ENCODE results near the gene TMEM196. TPM values are rescaled to one million over a fixed set of nuclear protein-coding genes. Genes with fewer than 3 reads are reported as not detected.

TMEM196 gene
- total and polyA plus RNA-seq, 2 donors from 2014 or later = 0.06 TPM; not detected in 1

GRCh38 chr7:19776981-19777380, 3.6 kb upstream of the TMEM196 start:
- Histone ChIP-seq H3K9me3 (ENCODE audit: control insufficient read depth in 2 of 3, insufficient read depth in 1 of 3, low read length in 3 of 3) (no peaks in the 10 kb centered on the region), H3K27ac (ENCODE audit: low read depth in 2 of 2, low read length in 2 of 2) (no peak overlapping the region), H3K9ac (ENCODE audit: low read length in 3 of 3) (no peak overlapping the region), H3K4me1 (ENCODE audit: control insufficient read depth in 2 of 3, insufficient read depth in 2 of 3, low read depth in 1 of 3, low read length in 3 of 3) (peaks cover 0 to 2% (median 0%) of the 10 kb centered on the region in 3 donors), H3K36me3 (ENCODE audit: control insufficient read depth in 2 of 3, insufficient read depth in 3 of 3, low read length in 3 of 3) (no peaks in the 10 kb centered on the region), H3K4me3 (ENCODE audit: low read length in 3 of 3) (no peak overlapping the region), H3K27me3 (ENCODE audit: control insufficient read depth, insufficient read depth, low read length) (peaks cover 8% of the 10 kb centered on the region)
- DNase-seq (no peak), FAIRE-seq (no peak)
- TF ChIP-seq, protein P1, sequence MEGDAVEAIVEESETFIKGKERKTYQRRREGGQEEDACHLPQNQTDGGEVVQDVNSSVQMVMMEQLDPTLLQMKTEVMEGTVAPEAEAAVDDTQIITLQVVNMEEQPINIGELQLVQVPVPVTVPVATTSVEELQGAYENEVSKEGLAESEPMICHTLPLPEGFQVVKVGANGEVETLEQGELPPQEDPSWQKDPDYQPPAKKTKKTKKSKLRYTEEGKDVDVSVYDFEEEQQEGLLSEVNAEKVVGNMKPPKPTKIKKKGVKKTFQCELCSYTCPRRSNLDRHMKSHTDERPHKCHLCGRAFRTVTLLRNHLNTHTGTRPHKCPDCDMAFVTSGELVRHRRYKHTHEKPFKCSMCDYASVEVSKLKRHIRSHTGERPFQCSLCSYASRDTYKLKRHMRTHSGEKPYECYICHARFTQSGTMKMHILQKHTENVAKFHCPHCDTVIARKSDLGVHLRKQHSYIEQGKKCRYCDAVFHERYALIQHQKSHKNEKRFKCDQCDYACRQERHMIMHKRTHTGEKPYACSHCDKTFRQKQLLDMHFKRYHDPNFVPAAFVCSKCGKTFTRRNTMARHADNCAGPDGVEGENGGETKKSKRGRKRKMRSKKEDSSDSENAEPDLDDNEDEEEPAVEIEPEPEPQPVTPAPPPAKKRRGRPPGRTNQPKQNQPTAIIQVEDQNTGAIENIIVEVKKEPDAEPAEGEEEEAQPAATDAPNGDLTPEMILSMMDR (IDR thresholded peaks at IDR 0.05; ENCODE audit: borderline replicate concordance, extremely low read depth, insufficient read depth) = no peak
- intact Hi-C loops (cut with DNase I) = no loop called here

- intact Hi-C loops (cut with DNase I) = no loop called here
Observed at GRCh38 chr7:19775578-19775977, 2.2 kb upstream of the TMEM196 start.

DNA sequence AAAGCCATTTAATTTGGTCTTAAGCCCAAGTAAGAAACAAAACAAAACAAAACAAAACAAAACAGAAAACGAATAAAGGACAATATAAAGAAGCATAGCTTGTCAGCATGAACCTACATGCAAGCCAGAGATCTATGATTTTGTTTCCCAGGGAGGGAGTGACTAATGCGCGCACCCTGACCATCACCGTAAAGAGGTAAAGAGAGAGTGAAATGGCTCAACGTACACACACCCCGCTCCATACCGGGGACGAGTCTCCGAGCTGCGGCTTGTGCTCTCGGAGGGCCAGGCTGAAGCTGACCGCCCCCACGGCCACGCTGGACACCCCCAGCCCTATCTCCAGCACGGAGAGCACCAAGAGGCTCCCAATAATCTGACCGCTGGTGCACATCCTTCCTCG, 1.1 kb downstream of the TMEM196 start:
- Histone ChIP-seq H3K4me3 (ENCODE audit: low read length in 3 of 3) (peak overlapping the region in 1 of 3 donors; percentile 39), H3K4me1 (ENCODE audit: control insufficient read depth in 2 of 3, insufficient read depth in 2 of 3, low read depth in 1 of 3, low read length in 3 of 3) (peaks cover 0 to 2% (median 0%) of the 10 kb centered on the region in 3 donors), H3K27ac (ENCODE audit: low read depth in 2 of 2, low read length in 2 of 2) (no peak overlapping the region), H3K9me3 (ENCODE audit: control insufficient read depth in 2 of 3, insufficient read depth in 1 of 3, low read length in 3 of 3) (no peaks in the 10 kb centered on the region), H3K9ac (ENCODE audit: low read length in 3 of 3) (no peak overlapping the region), H3K36me3 (ENCODE audit: control insufficient read depth in 2 of 3, insufficient read depth in 3 of 3, low read length in 3 of 3) (no peaks in the 10 kb centered on the region), H3K27me3 (ENCODE audit: control insufficient read depth, insufficient read depth, low read length) (peaks cover 11% of the 10 kb centered on the region)
- FAIRE-seq (no peak), DNase-seq (peak in 1 of 5 donors; percentile 21)
- intact Hi-C loops (cut with DNase I) = no loop called here
- TF ChIP-seq, protein P1 (IDR thresholded peaks at IDR 0.05; ENCODE audit: borderline replicate concordance, extremely low read depth, insufficient read depth) = no peak

More at GRCh38 chr7:19775578-19775977, 2.2 kb upstream of the TMEM196 start:
- Histone ChIP-seq H3K4me3 (ENCODE audit: low read length in 3 of 3) (no peak overlapping the region), H3K9me3 (ENCODE audit: control insufficient read depth in 2 of 3, insufficient read depth in 1 of 3, low read length in 3 of 3) (no peaks in the 10 kb centered on the region), H3K27me3 (ENCODE audit: control insufficient read depth, insufficient read depth, low read length) (peaks cover 11% of the 10 kb centered on the region), H3K9ac (ENCODE audit: low read length in 3 of 3) (no peak overlapping the region), H3K4me1 (ENCODE audit: control insufficient read depth in 2 of 3, insufficient read depth in 2 of 3, low read depth in 1 of 3, low read length in 3 of 3) (peaks cover 0 to 2% (median 0%) of the 10 kb centered on the region in 3 donors), H3K27ac (ENCODE audit: low read depth in 2 of 2, low read length in 2 of 2) (no peak overlapping the region), H3K36me3 (ENCODE audit: control insufficient read depth in 2 of 3, insufficient read depth in 3 of 3, low read length in 3 of 3) (no peaks in the 10 kb centered on the region)
- TF ChIP-seq, protein P1 (IDR thresholded peaks at IDR 0.05; ENCODE audit: borderline replicate concordance, extremely low read depth, insufficient read depth) = no peak
- DNase-seq (no peak), FAIRE-seq (no peak)

GRCh38 chr7:19762631-19763030, 10.8 kb downstream of the TMEM196 start:
- H3K27me3 ChIP-seq (ENCODE audit: control insufficient read depth, insufficient read depth, low read length) = no peaks in the 10 kb centered on the region
- H3K9me3 ChIP-seq (ENCODE audit: control insufficient read depth in 2 of 3, insufficient read depth in 1 of 3, low read length in 3 of 3) = no peaks in the 10 kb centered on the region
- intact Hi-C loops (cut with DNase I) = no loop called here
- no peak overlapping the region for H3K4me3 ChIP-seq (ENCODE audit: low read length in 3 of 3)
- TF ChIP-seq, protein P1 (IDR thresholded peaks at IDR 0.05; ENCODE audit: borderline replicate concordance, extremely low read depth, insufficient read depth) = no peak
- no peaks in the 10 kb centered on the region for H3K36me3 ChIP-seq (ENCODE audit: control insufficient read depth in 2 of 3, insufficient read depth in 3 of 3, low read length in 3 of 3)
- no peak overlapping the region for H3K27ac ChIP-seq (ENCODE audit: low read depth in 2 of 2, low read length in 2 of 2)
- H3K4me1 ChIP-seq (ENCODE audit: control insufficient read depth in 2 of 3, insufficient read depth in 2 of 3, low read depth in 1 of 3, low read length in 3 of 3) = no peaks in the 10 kb centered on the region
- FAIRE-seq (no peak), DNase-seq (no peak)
- no peak overlapping the region for H3K9ac ChIP-seq (ENCODE audit: low read length in 3 of 3)
